Left ventricle myocardium superior (tissue), 1 donor: ENCODE data around the gene GPR157. TPM values are rescaled to one million over a fixed set of nuclear protein-coding genes. Genes with fewer than 3 reads are reported as not detected.
"Not testable (repeated sequence)": the region's sequence is repeated elsewhere in the genome, so short reads cannot be mapped to it uniquely, and the experiment has no call there.

Source experiments
- ATAC-seq: fragments of 200-7000 bp; cut with Tn5 transposase; one replicate; pipeline ENCODE4 v1.9.1; 2020; ENCODE audit warnings: mild to moderate bottlenecking, moderate library complexity
- DNase-seq: peaks from one replicate; pipeline ENCODE4 v3.0.0-alpha.2; 2020
- intact Hi-C: fragments of 100-400 bp; cut with micrococcal nuclease; formaldehyde crosslinking; loops from one replicate; pipeline ENCODE4 v1.11.0; 2022
- long read RNA-seq: library from polyadenylated mRNA; unstranded; transcript quantifications from one replicate; pipeline ENCODE4 v2.0.0, GENCODE V29; 2021
- total RNA-seq: library from RNA; stranded (reverse); fragmentation: NEBNext Ultra II Directional; extraction: Animal tissue kit (Norgen Biotek cat#: 25700); gene quantifications from one replicate; pipeline ENCODE4 v1.2.1, GENCODE V29; 2021
- donor health status: DM: no; HTN: yes; CAD: no; lungs with severe emphysema.

The GPR157 gene, protein sequence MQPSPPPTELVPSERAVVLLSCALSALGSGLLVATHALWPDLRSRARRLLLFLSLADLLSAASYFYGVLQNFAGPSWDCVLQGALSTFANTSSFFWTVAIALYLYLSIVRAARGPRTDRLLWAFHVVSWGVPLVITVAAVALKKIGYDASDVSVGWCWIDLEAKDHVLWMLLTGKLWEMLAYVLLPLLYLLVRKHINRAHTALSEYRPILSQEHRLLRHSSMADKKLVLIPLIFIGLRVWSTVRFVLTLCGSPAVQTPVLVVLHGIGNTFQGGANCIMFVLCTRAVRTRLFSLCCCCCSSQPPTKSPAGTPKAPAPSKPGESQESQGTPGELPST
- total RNA-seq: 42.2 TPM
- long read RNA-seq, full-length matches to known transcripts: 2 of 22 reads
- long read RNA-seq, partial matches to known transcripts: 0 of 22 reads
- long read RNA-seq, other reads (novel, unspliced or antisense): 20 of 22 reads

DNA sequence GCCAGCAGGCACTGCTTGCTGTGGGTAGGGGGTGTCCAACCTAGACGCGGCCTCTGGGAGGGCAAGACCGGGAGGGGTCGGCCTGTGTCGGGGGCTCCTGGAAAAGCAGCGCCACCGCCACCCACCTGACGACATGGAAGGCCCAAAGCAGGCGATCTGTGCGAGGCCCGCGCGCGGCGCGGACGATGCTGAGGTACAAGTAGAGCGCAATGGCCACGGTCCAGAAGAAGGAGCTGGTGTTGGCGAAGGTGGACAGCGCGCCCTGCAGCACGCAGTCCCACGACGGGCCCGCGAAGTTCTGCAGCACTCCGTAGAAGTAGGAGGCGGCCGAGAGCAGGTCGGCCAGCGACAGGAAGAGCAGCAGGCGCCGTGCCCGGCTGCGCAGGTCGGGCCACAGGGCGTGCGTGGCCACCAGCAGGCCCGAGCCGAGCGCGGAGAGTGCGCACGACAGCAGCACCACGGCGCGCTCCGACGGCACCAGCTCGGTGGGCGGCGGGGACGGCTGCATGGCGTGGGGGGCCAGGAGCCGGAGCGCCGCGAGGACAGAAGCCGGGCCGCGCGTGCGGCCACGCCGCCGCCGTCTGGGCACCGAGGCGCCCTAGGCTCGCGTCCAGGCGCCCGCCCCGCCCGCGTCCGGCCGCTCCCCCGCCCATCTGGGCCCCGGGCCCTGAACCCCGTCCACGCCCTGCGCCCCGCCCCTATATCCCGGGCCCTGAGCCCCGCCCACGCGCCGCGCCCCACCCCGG lies at the start of gene GPR157:
TSS of gene GPR157 (minus strand) at position 583 of the 746 bp plus-strand sequence. CDS start at position 508, 75 bp downstream.
- intact Hi-C loops: no loop called here
- ATAC-seq (peak; percentile 93), DNase-seq (peak; percentile 96)

DNA sequence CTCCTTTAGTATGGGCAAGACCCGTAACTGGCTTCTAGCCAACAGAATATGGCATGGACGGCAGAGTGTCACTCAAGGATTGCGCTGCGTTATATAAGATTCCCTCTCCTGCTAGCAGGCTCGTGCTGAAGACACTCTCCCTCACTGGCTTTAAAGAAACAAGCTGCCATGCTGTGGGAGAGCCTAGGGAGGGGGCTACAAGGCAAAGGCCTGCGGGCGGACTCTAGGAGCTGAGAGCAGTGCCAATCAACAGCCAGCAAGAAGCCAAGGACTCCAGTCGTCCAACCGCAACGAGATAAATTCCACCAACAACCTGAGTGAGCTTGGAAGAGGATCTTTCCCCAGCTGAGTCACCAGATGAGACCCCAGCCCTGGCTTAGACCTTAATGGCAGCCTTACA lies 45.9 kb upstream of the GPR157 start:
- ATAC-seq (no peak), DNase-seq (no peak)
- intact Hi-C loops: no loop called here

DNA sequence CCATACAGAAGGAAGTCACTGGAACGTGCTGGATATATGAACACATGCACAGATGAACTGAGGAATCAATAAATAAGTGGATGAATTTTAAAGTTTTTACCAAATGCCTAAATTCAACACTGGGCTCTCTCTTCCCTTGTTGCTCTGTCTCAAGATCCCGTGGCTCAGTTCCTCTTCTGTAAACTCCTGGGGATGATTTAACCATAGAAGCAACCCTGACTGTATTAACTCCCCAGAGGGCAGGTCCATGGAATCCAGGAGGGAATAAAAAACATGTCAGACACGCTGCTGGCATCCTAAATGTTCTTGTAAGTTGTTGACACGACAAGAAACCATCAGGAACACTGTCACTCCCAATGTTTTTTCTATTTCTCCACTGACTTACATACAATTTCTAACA lies 45.3 kb upstream of the GPR157 start:
- ATAC-seq (no peak), DNase-seq (no peak)
- intact Hi-C loops: no loop called here

DNA sequence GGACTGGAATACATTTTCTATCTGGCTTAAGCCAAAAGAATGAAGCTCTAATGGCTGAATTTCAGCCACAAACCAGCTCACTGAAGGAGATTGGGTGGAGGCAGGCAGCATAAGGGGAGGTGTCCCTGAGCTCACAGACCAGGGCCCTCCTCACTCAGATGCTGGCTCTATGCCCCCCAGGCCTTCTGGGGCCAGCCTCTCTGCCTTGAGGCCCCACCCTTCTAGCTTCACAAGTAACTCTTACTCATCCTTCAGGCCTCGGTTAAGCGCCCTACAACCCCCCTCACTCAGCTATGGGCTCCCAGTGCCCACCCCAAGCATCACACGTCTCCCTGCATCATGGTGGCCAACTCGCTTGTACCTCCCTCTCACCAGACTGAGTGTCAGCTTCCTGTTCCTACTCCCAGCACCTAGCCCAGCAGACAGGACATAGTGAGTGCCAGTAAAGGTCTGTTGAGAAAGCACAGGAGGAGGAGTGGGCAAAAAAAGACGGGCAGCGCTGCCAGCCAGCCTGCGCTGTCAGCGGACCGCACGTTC lies 40.8 kb upstream of the GPR157 start:
- ATAC-seq (no peak), DNase-seq (no peak)
- intact Hi-C loops: no loop called here

DNA sequence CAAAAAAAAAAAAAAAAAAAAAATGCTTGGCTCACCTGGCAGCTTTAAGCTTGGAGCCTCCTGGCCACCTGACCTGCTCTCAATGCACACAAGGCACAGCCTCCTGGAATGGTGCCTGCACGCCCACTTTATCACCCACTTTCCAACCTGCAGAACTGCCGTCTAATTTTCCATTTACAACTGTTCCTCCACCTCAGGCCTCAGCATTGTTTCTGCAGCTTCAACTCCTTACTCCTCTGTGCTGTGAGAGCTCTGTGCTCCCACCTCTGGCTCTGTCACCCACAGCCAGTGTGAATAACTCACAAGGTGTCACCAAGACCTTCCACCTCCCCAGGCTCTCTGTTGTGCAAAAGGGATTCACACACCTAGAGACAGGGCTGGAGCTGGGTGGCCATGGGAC lies 38.7 kb upstream of the GPR157 start:
- ATAC-seq: no peak
- DNase-seq: no peak
- intact Hi-C loops: no loop called here

DNA sequence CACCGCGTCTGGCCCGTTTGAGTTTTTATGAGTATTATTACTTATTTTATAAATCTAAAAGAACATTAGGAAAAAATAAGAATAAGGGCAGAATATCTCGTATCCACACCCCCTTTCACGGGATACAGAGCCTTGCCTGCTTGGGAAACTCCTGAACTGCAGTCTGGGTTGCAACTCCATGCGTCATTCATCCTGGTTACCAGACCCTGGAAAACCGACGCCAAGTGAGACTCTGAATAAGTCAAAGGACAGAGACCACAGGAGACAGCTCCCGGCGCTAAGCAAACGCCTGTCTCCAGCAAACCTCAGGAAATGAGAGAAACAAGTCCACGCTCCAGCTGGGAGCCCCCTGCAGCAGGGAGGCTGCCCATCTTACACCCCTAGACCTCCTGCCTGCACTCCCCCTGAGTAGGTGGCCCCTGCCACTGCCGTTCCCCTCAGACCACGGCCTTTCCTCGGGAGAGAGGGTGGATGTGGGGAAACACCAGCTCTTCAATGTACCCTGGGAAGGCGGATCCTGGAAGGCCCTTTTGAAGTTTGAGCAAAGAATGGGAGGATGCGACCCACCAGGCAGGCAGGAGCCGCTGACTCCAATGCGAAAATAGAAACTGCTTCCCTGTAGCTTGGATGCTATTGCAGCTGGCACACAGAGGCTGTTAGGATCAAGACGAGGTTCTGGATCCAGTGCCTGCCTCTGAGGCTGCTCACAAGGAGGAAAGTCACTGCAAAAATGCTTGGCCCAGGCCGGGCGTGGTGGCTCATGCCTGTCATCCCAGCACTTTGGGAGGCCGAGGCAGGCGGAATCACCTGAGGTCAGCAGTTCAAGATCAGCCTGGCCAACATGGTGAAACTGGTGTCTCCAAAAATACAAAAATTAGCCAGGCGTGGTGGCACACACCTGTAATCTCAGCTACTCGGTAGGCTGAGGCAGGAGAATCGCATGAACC lies 37.7 kb upstream of the GPR157 start:
- DNase-seq: no peak
- no peak for ATAC-seq
- intact Hi-C loops: no loop called here

DNA sequence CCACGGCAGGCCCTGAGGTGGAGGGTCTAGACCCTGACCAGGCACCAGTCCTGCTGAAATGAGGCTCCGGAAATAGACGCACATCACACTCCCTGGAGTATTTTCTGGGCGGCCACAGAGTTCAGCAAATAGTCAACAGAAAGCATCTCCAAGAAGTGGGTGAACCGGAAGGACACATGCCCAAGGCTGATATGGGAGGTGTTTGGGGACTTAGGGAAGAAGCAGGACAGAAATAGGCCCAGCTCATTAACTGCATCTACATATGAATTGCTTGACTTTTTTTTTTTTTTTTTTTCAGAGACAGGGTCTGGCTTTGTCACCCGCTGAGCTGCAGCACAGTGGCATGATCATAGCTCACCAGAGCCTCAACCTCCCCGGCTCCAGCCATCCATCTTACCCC lies 36.5 kb upstream of the GPR157 start:
- DNase-seq (no peak), ATAC-seq (no peak)
- intact Hi-C loops: no loop called here

DNA sequence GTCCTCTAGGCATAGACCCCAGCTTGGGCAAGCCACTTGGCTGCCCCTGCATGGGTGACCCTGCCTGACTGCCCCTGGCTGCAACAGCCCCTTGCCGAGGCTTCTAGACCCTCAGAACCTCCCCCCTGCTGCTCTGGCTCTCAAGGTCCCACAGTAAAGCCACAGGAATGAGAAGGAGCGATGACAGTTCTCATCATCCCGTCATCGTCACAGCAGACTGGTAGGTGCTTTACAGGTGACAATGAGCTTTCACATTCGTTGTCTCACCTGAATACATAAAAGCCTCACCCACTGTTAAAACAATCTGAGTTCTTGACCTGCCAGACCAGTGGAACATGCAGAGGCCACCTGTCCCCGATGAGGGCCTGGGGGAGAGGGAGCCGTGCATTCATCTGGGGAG lies 36.0 kb upstream of the GPR157 start:
- DNase-seq (no peak), ATAC-seq (no peak)
- intact Hi-C loops: no loop called here

DNA sequence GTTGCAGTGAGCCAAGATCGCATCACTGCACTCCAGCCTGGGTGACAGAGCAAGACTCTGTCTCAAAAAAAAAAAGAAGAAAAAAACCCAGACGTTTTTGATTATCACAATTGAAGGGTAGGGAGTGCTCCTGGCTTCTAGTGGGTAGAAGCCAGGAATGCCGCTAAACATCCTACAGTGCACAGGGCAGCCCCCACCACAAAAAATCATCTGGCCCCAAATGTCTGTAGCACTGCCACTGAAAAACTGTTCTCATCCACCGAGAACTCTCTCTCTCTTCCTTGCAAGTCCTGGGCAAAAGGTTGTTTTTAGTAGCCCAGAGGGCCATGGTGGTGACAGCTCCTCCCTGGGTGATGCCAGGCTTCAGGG lies 35.6 kb upstream of the GPR157 start:
- intact Hi-C loops: no loop called here
- no peak for ATAC-seq
- no peak for DNase-seq

DNA sequence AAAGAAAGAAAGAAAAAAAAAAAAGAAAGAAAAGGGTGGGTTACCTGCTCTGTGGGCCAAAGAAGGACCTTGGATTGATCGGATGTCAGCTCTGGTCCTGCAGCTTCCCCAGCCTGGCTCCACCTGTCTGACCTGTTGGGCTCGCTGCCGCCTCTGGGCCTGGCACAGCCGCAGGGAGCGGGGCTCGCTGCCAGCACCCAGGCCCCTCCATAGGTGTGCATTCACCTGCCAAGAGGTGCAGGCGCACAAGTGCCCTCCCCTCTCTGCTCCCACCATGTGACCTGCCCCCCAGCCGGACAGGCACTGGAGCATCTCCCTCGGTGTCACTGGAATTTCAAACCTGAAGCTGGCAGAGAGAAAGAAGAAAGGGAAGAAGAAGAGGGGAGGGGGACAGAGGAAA lies 33.1 kb upstream of the GPR157 start:
- ATAC-seq (no peak), DNase-seq (no peak)
- intact Hi-C loops: no loop called here

DNA sequence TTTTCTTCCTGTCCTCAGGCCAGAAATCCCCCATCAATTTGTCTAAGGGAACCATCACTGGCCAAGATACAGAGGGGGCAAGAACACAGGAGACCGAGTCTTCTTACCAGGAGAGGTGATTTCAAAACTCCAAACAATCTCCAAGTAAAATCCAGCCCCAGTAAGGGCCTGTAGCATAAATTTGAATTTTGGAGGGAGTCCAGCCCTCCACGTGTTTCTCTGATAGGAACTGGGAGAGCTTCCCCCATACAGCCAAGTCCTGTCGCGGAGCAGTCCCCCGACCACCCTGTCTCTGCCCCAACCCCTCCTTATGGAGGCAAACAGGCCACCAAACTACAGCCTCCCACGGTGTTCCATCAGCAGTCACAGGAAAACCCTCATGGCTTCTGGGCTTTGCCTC lies 32.4 kb upstream of the GPR157 start:
- no peak for DNase-seq
- ATAC-seq: no peak
- intact Hi-C loops: no loop called here

DNA sequence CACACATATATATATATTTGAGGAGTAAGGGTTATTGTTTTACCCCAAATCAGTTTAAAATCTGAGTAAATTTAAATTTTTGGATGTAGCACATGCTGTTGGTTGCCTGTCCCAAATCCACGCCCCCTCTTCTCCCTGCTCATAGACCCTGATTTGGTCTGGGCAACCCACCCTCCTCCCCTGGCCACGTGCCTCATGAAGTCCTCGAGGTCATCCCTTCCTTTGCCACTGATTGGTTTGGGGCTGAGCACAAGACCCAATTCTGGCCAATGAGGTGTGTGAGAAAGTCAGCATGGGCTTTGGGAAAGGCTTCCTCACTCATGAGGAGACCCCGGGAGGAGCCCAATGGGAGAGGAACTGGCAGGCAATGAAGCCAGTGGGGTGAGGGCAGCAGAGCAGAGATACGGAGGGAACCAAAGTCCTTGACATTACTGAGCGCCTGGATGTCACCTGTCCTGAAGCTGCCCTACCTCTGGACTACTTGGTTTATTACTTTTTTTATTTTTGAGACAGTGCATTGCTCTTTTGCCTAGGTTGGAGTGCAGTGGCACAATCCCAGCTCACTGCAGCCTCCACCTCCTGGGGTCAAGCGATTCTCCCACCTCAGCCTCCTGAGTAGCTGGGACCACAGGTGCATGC lies 31.3 kb upstream of the GPR157 start:
- intact Hi-C loops: no loop called here
- DNase-seq (no peak), ATAC-seq (no peak)

DNA sequence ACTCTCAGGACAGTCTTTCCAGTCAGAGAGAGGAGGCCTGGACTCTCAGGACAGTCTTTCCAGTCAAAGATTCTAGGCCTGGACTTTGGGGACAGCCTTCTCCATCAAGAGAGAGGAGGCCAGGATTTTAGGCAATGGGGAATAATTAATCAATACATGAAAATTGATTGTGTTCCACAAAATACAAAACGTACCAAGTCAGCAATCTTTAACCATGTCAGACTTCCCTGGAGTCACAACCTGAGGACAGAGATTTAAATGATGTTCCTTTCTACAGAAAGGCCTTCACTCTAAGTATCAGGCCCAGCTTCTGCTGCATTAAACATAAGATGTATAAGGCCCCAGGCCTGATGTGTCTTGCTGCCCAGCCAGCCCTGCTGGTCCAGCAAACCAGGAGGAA lies 27.0 kb upstream of the GPR157 start:
- ATAC-seq (no peak), DNase-seq (no peak)
- intact Hi-C loops: no loop called here

DNA sequence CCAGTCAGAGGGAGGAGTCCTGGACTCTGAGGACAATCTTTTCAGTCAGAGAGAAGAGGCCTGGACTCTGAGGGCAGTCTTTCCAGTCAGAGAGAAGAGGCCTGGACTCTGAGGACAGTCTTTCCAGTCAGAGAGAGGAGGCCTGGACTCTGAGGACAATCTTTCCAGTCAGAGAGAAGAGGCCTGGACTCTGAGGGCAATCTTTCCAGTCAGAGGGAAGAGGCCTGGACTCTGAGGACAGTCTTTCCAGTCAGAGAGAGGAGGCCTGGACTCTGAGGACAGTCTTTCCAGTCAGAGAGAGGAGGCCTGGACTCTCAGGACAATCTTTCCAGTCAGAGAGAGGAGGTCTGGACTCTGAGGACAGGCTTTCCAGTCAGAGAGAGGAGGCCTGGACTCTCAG lies 26.5 kb upstream of the GPR157 start:
- DNase-seq, ATAC-seq, intact Hi-C loops: not testable (repeated sequence)

DNA sequence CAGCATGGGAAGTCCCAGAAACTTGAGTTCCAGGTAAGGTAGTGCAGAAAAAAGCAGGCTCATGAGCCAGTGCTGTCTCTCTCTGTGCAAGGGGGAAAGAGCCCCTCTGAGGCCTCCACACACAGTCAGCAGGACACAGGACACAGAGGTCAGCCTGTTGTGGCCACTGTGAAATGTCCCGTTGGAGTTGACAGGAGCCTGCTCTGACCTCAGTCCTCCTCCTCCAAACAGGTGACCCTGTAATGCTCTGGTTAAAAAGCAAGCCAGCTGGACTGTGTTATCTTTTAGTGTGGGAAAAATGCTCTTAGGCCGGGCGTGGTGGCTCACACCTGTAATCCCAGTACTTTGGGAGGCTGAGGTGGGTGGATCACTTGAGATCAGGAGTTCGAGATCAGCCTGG lies 24.2 kb upstream of the GPR157 start:
- ATAC-seq: no peak
- intact Hi-C loops: no loop called here
- DNase-seq: no peak

DNA sequence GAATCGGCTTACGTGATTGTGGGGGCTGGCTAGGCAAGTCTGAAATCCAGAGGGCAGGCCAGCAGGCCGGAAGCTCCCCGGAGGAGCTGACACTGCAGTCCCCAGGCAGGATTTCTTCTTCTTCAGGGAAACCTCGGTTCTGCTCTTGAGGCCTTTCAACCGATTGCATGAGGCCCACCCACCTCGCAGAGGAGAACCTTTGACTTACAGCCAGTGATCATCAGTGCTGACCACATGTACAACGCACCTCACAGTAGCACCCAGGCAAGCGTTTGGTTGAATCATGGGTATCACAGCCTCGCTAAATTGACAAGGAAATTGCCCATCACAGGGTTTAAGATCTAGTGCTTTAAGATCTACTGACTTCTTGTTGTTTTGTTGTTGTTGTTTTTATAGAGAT lies 23.6 kb upstream of the GPR157 start:
- intact Hi-C loops: no loop called here
- DNase-seq (no peak), ATAC-seq (no peak)

DNA sequence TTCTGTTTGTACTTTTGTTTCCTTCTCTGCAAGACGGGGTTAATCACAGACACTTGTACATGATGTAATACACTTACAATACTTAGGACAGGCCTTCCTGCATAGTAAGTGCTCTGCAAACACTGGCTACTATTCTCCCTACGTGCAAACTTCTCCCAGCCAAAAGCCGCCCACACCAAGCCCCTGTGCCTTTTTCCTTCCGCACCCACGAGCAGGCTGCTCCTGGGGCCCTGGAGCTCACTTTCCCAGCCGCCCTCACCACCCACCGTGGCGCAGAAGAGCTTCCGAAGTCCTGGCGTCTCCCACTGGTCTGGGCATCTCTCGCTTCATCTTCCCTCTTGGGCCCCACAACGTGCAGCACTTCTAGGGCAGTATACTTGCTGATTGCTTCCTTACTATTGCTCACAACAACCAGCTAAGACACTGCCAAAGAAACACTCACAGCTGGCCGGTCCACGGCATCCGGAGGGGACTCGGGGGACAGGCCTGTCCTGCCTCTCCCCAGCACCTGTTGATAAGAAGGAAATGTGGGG lies 22.5 kb upstream of the GPR157 start:
- ATAC-seq (peak; percentile 66), DNase-seq (peak; percentile 69)
- intact Hi-C loops: no loop called here

DNA sequence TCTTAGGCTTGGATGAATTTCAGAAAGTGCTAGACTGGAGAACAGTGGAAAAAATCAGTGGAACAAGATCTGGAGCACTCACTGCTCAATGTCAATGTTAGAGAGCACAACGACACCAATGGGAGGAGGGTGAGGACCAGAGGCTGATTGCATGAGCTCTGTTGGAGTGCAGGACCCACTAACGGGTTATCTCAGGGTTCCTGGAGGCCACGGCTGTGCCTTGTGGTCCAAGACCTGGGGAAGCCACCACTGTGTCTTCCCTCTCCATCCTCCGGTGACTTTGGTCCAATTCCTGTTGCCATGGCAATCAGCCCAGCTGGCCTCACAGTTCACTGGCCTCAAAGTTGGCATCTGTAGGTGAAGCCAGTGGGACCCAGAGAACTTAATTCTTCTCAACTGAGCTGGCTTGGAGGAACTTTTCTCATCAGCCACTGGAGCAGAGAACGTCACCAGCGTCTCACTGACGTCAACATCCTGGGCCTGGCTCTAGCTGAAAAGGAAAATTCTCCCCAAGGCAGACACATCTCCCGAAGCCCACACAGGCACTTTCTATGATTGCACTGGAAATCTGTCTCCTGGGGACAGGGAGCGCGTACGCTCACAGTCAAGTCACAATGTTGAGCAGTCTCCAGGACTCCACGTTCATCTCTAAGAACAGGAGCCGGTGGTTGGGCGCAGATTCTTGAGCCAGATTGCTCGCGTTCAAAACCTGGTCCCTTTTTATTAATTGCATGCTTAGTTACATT lies 21.9 kb upstream of the GPR157 start:
- peak; percentile 70 for DNase-seq
- intact Hi-C loops: no loop called here
- ATAC-seq: peak; percentile 75
